Stimulated activated CD4-positive, alpha-beta T cell treated with anti-CD3 and anti-CD28 coated beads, Interleukin-12 subunit alpha, Interleukin-12 subunit beta, amount 100 ng/mL, for 4 hours (primary cell): ENCODE measurements around the gene PIGQ.

ENCODE experiments used
- DNase-seq: peaks from one replicate; pipeline ENCODE4 v3.0.0-alpha.2; 2020

PIGQ gene

DNA sequence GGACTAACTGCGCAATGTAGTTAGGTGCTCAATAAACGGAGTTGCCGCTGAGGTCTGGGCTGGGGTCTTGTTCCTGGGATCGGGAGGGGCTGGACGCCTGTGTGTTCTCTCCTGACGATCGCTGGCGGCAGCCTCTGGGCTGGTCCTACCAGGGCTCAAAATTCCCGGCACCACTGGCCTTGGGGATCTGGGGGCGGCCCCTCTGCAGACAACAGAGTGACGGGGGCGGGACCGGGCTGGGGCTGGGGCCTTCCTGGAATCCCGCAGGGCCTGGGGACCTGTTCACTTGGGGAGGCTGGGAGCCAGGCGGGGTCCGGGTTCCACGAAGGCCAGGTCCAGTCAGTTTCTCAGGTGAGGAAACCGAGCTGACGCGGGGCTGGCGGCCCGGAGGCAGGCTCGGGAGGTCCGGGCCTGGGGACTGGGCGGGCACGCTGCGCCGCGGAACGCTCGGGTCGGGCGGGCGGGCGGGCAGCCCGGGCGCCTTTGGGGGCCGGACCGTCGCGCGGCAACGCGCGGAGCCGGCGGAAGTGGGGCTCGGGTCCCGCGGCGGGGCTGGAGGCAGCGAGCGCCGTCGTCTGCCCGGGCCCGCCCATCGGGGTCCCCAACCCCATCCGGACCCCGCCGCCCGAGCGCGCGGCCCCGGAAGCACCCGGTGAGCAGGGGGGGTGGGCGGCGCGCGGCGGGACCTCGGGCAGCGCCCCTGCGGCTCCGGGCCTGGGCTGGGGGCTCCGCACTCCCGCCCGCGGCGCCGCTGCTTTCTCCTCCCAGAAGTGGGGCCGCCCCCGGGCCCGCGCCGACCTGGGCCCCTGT lies at the start of gene PIGQ:
Gene PIGQ (plus strand): TSS at position 524 of the 810 bp plus-strand sequence. CDS start 4,107 bp downstream, outside the sequence.
- DNase-seq = peak; percentile 62

DNA sequence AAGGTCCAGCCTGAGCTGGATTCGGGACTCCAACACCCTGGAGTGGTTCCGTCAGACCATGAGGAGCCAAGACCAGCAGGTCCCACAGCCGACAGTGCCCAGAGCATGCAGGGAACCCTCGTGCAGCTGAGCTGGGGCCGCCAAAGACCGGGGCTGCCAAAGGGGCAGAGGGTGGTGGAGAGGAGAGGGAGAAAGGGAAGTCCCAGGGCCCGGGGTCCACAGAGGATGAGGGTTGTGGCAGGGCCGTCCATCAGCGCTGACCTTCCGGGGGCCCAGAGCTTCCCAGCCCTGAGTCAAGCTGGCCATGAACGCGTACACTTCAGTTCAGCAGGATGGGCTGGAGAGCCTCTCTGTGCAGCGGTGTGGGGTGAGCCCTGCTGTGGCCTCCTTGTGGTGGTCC lies 48.9 kb upstream of the PIGQ start:
- no peak for DNase-seq

DNA sequence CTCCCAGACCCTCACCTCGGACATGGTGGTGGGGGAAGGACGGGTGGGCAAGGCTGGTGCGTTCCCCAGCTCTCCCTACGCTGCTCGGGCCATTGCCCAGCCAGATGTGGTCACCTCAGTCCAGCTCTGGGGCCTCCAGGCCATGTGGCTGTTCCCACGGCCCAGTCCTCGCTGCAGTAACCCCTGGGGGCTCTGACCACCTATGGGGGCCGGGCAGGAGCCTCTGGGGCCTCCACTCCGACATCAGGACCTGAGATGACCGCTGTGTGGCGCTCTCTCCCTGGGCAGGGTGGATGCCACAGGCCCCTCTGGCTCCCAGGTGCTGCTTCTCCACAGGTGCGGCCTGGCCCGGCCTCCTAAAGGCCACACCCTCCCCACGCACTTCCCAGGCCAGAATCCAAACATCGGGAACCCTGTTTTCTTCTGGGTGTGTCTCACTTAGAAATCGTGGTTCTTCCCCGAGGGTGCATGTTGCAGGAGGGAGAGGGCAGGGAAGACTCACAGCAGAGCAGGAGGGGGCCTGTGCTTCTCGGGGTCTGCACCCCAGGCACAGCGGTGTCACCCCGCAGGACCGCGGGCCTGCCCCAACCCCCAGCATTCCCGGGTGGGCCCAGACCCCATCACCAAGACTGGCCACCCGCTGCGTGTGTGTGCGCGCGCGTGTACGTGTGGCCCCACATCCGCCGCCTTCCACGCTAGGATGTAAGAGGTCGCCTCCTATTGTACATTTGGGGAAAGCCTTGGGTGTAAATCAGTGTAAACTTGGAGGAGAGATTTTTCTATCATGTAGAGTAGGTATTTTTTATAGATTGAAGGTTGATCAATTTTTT lies 48.2 kb upstream of the PIGQ start:
- DNase-seq = no peak

DNA sequence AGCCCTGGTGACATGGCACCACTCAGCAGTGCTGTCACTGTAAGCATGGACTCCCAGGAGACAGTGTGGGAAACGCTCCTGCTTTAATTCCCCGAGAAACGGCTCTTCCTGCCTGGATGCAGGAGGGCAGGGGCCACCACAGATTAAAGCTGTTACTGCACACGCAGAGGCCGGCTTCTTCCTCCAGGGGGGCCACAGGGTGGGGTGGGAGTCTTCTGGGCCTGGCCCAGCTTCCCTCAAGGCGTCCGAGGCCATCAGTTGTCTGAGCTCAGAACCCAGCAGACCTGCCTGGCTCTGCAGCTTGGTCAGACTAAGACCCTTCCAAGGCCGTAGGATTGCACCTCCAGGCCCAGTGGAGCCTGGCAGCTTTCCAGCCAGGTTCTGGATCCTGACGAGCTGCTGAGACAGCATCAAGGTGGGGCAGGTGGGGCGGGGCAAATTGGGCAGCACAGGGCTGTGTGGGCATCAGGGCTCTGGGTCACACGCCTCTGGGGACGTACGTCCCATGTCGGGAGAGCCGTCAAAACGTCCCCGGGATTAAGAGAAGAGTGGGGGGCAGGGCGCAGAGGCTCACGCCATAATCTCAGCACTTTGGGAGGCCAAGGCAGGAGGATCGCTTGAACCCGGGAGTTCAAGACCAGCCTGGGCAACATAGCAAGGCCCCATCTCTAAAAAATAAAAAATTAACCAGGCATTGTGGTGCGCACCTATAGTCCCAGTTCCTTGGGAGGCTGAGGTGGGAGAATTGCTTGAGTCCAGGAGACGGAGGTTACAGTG lies 47.3 kb upstream of the PIGQ start:
- no peak for DNase-seq

DNA sequence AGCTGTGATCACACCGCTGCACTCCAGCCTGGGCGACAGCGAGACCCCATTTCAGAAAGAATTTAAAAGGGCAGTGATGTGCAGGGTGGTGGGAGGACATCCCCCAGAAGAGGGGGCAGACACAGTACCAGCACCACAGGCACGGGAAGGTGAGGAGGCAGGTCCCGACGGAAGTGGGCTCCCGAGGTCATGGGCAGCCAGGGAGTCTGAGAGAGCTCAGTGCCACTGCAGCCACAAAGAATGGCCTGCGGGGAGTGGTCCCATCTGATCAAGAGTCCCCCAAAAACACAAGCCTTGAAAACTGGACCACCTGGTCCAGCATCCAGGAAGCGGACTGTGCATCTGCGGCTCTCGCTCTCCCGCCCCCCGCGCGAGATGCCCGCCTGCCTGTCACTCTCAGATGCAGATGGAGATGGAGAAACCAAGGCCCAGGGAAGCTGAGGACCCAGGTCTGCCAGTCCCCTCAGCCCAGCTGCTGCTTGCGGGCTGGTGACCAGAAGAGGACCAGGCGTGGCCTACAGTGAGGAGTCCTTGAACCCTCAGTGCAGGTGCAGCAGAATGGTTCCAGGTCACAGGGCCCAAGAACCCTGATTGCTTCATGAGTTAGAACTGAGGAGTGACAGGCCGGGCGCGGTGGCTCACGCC lies 46.5 kb upstream of the PIGQ start:
- no peak for DNase-seq

DNA sequence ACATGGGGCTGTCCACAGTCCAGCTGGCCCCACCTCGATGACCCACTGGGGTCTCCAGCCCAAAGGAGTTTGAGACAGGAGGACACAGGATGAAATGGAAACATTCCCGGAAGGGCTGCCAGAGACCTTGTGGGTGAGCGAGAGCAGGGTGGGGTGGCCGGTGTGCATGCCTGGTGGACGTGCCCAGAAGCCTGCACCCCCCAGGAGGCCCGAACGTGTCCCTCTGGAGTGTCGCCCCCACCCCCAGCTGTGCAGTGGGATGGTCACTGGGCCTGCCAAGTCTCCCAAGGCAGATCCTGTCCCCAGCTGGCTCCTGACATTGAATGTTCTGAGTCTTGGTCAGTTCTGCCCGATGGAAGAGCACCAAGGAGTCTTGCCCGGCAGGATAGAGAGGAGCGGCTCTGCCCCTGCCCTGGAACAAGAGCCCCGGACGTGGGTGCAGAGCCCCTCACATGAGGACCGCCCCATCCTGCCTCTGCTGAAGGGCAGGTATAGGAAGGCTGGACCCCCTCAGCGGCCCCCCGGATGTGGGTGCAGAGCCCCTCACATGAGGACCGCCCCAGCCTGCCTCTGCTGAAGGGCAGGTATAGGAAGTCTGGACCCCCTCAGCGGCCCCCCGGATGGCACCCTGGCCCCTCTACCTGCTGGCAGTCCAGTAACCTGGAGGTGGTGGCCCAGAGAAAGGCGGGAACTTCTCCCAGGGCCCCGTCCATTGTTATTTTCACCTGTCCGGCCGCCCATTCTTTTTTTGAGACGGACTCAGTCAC lies 45.3 kb upstream of the PIGQ start:
- no peak for DNase-seq

DNA sequence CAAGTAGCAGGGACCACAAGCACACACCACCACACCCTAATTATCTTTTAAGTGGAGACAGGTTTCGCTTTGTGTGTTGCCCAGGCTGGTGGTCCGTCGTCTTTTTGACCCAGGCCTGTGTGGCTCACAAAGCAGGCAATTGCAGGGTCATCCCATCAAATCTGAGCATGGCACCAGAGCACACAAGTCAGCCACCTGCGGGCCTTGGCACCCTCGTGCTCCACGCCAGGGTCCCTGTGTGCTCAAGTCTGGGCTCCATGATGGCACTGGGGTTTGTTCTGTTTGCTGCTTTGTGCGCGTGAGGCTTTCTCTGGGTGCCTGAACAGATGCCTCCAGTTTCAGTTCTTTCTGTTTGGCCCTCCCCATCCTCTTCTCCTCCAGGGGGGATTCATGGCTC lies 44.6 kb upstream of the PIGQ start:
- DNase-seq = no peak

DNA sequence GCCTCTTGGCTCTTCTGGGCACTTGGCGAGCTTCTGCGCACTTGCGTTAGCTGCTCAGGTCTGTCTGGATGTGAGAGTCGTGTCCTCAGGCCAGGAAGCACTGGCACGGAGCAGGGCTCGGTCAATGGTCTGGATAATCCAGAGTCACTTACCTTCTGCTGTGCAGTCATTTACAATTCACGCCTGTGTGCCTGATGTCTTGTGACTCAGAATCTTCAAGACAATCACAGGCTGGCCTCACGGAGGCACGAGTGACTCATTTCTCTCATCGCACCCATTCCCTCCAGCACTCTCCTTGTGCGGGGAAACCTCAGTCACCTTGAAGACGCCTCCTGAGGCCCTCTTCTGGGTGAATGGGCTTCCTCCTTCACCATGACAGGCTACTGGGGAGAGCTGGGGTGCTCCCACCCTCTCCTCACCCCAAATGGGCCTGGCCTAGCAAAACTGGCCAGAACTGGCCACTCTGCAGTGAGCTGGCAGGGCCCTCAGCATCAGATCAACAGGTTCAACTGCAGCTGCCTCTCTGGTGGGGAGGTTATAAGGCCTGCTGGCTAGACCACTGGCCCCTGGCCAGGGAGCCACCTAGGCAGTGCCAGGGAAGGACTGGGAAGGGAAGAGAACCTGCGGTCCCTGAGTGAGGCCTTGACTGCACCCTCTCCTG lies 44.1 kb upstream of the PIGQ start:
- peak; percentile 68 for DNase-seq

DNA sequence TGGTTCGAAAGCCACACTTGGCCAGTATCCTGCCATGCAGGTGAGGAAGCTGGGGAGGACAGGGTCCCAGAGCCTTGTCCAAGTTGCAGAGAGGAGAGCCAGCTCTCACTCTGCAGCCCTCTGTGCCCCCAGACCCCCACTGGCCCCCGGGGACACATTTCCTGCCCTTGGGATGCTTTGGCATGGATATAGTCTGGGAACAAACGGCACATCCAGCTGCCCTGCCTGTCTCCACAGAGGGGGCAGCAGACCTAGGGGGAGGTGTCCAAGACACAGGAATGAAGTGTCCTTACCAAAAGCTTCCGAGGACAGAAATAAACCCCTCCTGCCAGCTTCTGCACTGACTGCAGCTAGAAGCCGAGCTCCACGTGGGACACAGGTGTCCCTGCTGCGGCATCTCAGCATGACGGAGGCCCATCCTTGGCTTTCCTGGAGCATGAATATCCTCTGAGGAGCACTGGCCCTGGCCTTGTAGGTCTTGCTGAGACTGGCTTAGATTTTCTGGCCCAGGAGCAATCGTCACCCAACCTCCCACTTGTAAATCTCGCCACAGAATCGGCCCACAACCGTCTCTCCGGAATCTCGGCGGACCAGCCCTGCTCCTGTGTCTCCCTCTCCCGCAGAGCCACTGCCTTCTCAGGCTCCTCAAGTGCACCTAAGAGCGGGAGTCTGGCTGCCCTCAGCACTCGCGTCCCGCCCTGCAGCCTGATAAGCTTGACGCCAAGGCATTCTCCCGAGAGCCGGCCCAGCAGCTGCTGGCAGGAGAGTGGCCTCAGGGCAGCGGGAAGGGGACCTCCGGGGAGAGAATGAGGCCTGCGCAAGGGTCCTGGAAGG lies 43.4 kb upstream of the PIGQ start:
- no peak for DNase-seq

DNA sequence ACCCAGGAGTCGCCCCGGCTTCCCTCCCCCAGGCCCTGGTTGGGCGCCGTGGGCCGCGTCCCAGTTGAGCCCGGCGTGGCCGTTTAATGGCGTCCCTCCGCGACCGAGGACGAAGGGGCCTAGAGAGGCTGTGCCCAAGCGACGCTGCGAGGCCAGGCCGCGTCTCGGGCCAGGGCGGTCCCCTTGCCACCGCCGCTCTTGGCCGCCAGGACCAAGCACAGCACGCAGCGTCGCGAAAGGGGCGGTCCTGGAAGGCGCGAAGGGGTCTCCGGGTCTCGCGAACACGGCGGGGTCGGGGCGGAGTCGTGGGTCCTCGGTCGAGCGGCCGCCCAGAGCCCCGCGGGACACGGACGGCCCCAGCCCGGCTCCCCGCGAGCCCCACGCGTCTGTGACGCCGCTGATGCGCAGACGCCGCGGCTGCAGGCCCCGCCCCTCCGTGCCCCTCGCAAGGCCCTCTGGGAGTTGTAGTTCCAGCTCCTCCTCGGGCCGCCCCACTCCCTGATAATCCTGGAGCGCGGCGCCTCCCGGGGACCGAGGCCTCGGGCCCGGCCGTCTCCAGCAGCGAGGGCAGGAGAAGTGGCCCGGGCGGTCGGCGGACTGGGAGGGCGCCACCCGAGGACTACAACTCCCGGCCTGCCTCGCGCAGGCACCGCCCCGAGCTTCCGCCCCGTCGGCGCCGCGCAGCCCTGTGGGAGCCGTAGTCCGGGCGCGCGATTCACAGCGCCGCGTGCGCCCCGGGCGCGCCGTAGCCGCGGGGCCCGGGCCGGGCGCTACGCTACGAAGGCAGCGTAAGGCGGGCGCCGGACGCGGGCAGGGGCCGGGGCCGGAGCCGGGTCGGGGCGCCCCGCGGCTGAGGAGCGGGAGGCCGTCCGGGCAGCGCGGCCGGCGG lies 42.5 kb upstream of the PIGQ start, which contains the start of gene CAPN15:
Gene CAPN15 (plus strand): TSS at position 698 of the 889 bp plus-strand sequence. CDS start 19,127 bp downstream, outside the sequence.
- peak; percentile 85 for DNase-seq

DNA sequence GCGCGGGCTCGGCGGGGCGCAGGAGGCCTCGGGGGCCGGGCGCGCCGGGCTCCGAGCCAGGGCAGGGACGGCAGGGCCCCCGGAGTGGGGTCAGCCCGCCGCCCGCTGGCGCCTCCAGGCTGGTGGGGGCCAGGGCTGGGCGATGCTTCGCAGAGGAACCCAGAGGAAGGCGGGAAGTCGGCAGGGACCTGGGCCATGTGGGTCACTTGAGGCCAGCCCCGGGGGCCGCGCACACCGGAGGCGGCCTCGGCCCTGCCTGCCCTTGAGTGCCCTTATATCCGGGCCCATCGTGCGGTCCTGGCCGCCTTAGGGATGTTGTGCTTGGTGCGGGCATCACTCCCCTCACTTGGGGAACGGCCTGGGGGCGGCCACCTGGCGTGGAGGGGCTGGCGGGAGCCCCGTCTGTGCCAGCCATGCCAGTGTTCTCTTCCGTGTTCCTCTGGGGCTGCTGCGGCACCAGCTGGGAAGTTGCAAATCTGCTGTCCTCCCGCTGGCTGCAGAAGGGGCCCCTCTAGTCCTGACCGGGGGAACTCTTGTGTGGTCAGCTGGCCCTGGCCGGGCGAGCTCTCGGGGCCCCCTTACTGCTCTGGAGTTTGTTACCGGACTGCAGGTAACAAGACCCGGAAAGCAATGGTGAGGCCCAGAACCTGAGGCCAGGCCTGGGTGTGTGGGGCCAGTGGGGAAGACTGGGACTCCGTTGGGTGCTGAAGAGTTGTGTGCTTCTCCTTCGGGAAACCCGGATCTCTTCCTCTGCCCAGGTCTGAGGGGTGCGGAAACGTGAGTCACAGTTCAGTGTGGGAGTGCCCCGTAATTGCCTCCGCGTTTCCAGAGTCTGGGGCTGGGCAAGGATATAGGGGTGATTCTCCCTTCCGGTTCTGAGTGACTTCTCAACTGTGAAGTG lies 41.4 kb upstream of the PIGQ start:
- DNase-seq = peak; percentile 38

DNA sequence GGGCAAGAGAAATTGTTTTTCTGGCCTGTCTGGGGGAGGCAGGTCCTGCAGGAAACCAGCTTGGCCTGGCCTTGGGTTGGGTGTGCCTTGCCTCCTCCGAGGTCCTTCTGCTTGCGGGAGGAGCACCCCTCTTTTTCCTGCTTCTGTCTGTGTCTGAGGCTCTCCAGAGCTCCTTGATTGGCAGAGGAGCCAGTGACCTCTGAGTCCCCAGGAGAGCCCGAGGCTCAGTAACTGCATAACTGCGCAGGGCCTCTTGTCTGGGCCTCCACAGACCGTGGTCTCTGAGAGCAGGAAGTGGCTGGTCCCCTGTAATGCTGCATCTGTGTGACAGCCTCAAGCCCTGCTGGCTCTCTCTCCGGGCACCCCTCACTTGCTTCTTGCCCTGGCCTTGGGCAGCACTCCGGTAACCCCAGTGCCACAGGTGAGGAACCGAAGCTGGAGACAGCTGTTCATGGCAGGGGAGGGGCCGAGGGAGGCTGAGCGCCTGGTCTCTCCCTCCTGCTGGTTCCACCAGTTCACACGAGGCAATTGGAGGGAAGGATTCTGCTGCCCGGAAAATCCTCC lies 40.7 kb upstream of the PIGQ start:
- DNase-seq = no peak

DNA sequence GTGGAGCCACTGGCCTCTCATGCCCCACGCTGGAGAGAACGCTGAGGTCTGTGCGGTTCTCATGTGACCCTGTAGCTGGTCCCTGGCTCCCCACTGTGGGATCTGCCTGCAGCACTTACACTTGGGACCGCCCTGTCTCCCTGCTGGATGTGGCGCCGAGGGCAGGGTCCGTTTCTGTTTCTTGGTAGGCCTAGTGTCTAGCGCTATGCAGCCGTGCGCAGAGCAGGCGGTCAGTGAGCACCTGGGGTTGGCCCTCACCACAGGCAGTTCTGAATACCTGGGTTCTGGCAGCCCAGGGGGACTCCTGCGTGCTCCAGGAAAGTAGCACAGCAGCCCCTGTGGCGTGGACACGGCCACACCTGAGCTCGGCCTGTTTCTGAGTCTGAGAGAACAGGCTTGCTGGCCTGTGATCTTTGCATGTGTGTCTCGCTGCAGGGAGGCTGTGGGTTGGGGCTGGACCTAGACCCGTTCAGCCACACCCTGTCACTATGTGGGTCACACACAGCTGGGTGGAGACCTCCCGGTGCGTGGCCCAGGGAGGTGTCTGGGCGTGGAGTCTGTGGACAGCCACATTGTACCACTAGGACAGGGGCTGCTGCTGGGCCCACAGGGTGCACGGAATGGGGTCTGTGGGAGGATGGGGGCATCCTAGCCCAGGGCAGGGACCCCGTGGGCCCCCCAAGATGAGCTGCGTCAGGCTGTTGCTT lies 39.5 kb upstream of the PIGQ start:
- DNase-seq = no peak

DNA sequence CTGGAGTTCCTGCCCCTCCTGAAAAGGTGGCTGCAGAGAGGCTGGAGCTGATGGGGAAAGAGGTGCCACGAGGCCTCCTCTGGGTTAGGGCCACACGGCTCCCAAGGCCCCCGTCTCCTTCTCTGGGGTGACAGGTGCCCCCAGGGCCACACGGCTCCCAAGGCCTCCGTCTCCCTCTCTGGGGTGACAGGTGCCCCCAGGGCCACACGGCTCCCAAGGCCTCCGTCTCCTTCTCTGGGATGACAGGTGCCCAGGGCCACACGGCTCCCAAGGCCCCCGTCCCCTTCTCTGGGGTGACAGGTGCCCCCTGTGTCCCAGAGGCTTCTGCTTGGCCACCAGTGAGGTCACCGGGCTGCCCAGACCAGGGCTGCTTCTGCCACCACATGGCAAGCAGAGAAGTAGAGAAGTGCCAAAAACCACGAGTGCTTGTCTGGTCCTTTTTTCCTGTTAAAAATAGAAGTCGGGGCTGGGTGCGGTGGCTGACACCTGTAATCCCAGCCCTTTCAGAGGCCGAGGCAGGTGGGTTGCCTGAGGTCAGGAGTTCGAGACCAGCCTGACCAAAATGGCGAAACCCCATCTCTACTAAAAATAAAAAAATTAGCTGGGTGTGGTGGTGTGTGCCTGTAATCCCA lies 38.2 kb upstream of the PIGQ start:
- DNase-seq = no peak

DNA sequence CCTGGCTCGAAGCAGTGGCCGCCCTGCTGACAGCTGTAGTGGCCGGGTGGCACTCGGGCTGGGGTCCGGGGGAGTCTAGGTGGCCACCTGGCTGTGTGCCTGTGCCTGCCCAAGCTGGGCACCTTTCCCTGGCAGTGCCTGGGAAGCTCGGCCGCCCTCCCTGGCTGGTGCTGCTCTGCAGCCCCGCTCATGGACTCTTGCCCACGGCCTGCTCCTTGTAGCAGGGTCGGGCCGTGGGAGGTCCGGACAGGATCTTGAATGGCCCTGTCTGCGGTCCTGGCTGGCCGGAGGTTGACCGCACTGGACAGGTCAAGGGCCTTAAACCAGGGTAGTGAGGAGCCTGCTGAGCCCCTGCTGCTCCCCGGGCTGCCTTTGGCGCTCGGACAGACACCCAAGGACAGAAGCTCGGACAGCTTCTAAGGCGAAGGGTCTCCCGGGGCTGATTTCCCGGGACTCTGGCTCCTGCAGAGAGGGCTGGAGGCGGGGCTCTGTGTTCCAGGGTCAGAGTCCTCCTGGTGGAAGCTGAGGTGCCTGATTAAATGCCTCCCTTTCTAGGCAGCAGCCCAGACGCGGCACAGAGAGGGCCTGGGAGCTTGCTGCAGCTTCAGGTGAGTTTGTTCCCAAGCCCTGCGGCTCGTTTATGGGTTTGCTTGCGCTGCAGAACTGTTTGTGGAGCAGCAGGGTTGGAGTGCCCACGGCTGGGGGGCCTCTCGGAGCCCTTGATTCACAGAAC lies 36.2 kb upstream of the PIGQ start:
- DNase-seq = no peak

DNA sequence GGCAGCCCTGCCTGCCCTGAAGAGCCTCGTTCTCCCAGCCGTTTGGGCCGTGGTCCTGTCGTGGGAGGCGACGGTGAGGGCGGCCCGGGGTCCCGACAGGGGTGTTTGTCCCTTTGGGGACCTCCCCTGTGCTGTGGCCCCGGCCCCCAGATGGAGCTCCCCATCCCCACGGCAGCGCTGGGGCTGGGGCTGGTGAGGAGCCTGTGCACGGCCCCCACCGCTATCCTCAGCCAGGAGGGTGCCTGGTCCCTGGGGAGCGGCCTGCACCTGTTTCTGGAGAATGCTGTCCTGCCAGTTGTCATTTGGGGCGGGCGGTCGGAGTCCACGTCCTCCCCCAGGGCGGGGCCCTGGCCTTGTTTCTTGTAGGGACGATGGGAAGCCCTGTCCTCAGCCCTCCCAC lies 35.6 kb upstream of the PIGQ start:
- DNase-seq = no peak
